Osteocyte (in vitro differentiated cells): Measurements from ENCODE around the gene ADCY3. TPM values are rescaled to one million over a fixed set of nuclear protein-coding genes. Genes with fewer than 3 reads are reported as not detected.

Source experiments
- DNase-seq: peaks from one replicate; pipeline ENCODE4 v3.0.0; 2021; ENCODE audit warnings: mixed read lengths; ENCODE audit not compliant: unreplicated experiment; ENCODE audit errors: extremely low spot score
- H3K27ac Mint-ChIP-seq: one replicate; pipeline ENCODE4 v1.8.0; 2021; ENCODE audit warnings: mild to moderate bottlenecking, mixed read lengths; ENCODE audit not compliant: unreplicated experiment
- H3K27me3 Mint-ChIP-seq: one replicate; pipeline ENCODE4 v1.8.0; 2021; ENCODE audit warnings: mixed read lengths; ENCODE audit not compliant: unreplicated experiment
- H3K36me3 Mint-ChIP-seq: one replicate; pipeline ENCODE4 v1.8.0; 2021; ENCODE audit warnings: mixed read lengths; ENCODE audit not compliant: unreplicated experiment
- H3K4me1 Mint-ChIP-seq: one replicate; pipeline ENCODE4 v1.8.0; 2021; ENCODE audit warnings: mixed read lengths; ENCODE audit not compliant: unreplicated experiment
- H3K4me3 Mint-ChIP-seq: one replicate; pipeline ENCODE4 v1.8.0; 2021; ENCODE audit warnings: mild to moderate bottlenecking, moderate library complexity, mixed read lengths; ENCODE audit not compliant: unreplicated experiment
- H3K9me3 Mint-ChIP-seq: one replicate; pipeline ENCODE4 v1.8.0; 2021; ENCODE audit warnings: mixed read lengths; ENCODE audit not compliant: unreplicated experiment
- long read RNA-seq: library from polyadenylated mRNA; unstranded; transcript quantifications from one replicate; pipeline ENCODE4 v2.0.0, GENCODE V29; 2021
- total RNA-seq: library from RNA; stranded (reverse); gene quantifications from 2 replicates; pipeline ENCODE4 v1.2.1, GENCODE V29; 2021
- TF ChIP-seq, protein P1 (sequence below): fragments of 200-600 bp; sonication (generic); IDR thresholded peaks from 2 replicates; pipeline ENCODE4 v1.5.0; 2021; ENCODE audit warnings: antibody characterized with exemption, mild to moderate bottlenecking, moderate library complexity

ADCY3 gene
- total RNA-seq: 99.9 and 118 TPM in 2 replicates
- long read RNA-seq, full-length matches to known transcripts: 4 of 48 reads
- long read RNA-seq, partial matches to known transcripts: 39 of 48 reads
- long read RNA-seq, other reads (novel, unspliced or antisense): 5 of 48 reads

DNA sequence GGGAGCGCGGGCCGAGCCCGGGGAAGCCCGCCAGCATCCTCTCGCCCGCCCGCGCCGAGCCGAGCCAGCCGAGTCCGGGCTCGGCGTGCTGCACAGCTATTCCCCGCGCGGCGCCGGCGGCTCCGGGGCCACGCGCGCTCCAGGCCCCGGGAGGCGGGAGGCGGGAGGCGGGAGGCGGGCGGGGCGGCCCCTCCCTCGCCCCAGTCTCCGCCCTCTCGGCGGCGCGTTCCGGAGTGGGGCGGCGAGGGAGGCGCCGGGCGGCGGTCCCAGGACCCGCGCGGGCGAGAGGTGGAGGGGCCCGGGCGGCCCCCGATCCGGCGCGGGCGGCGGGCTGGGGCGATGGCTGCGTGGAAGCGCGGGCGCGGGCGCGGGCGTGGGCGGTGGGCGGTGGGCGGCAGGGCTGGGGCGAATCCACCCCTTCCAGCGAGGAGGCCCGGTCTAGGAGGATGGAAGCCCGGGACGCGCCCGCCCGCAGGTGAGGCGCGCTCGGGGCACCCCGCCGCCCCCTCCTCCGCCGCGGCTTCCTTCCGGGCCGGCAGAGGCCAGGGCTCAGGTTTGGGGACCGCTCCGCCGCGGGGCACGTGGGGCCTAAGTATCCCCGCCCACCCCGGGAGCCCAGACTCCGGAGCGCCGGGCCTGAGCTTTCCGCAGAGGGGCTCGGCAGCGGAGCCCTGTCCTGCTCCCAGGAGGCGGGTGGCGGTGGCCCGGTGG lies at the start of gene ADCY3:
ADCY3 (minus strand) TSS at position 140 of the 711 bp plus-strand sequence. CDS start 1,250 bp downstream, outside the sequence.
- TF ChIP-seq, protein P1, sequence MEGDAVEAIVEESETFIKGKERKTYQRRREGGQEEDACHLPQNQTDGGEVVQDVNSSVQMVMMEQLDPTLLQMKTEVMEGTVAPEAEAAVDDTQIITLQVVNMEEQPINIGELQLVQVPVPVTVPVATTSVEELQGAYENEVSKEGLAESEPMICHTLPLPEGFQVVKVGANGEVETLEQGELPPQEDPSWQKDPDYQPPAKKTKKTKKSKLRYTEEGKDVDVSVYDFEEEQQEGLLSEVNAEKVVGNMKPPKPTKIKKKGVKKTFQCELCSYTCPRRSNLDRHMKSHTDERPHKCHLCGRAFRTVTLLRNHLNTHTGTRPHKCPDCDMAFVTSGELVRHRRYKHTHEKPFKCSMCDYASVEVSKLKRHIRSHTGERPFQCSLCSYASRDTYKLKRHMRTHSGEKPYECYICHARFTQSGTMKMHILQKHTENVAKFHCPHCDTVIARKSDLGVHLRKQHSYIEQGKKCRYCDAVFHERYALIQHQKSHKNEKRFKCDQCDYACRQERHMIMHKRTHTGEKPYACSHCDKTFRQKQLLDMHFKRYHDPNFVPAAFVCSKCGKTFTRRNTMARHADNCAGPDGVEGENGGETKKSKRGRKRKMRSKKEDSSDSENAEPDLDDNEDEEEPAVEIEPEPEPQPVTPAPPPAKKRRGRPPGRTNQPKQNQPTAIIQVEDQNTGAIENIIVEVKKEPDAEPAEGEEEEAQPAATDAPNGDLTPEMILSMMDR: no peak
- H3K4me1 Mint-ChIP-seq: peaks cover 41% of the 10 kb centered on the region
- H3K9me3 Mint-ChIP-seq: no peaks in the 10 kb centered on the region

DNA sequence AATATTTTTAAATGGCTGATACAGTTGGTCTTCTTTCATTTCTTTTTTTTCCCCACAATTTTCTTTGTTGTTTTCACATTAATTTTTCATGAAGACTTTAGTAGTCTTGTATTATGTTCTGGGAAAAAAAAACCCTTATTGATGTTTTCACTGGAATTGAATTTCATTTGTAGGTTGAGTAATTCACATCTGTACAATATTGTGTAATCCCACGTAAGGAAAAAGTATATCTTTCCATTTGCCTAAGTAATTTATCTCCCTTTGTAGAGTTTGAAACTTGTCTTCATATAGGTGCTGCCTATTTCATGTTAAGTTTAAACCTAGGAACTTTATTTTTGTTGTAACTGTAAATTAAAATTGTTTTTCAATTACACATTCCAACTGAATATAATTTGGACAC lies 49.7 kb upstream of the ADCY3 start:
- H3K27ac Mint-ChIP-seq: no peak overlapping the region
- peaks cover 11% of the 10 kb centered on the region for H3K36me3 Mint-ChIP-seq
- peak overlapping the region; percentile 18 for H3K4me3 Mint-ChIP-seq
- H3K4me1 Mint-ChIP-seq: peaks cover 12% of the 10 kb centered on the region
- TF ChIP-seq, protein P1: no peak
- H3K9me3 Mint-ChIP-seq: no peaks in the 10 kb centered on the region
- DNase-seq: no peak
- no peaks in the 10 kb centered on the region for H3K27me3 Mint-ChIP-seq

More for the DNA sequence above, at the start of gene ADCY3:
- peak within 1 kb of the TSS; percentile 88 for H3K4me3 Mint-ChIP-seq
- H3K36me3 Mint-ChIP-seq: no peaks in the 10 kb centered on the region
- peak within 1 kb of the TSS; percentile 84 for H3K27ac Mint-ChIP-seq
- DNase-seq: no peak
- no peaks in the 10 kb centered on the region for H3K27me3 Mint-ChIP-seq

DNA sequence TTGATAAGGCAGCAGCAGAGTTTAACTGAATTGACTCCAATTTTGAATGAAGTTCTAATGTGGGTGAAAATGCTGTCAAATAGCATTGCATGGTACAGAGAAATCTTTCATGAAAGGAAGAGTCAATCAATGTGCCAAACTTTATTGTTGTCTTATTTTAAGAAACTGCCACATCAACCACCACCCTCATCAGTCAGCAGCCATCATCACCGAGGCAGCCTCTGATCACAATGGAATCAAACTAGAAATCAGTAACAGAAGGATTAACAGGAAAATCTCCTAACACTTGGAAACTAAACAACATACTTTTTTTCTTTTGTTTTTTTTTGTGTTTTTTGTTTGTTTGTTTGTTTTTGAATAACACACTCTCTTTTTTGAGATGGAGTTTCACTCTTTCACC lies 41.9 kb upstream of the ADCY3 start:
- TF ChIP-seq, protein P1: no peak
- Mint-ChIP-seq H3K4me3 (no peak overlapping the region), H3K9me3 (no peaks in the 10 kb centered on the region), H3K27ac (no peak overlapping the region), H3K27me3 (no peaks in the 10 kb centered on the region), H3K4me1 (no peaks in the 10 kb centered on the region), H3K36me3 (peaks cover 63% of the 10 kb centered on the region)
- no peak for DNase-seq

DNA sequence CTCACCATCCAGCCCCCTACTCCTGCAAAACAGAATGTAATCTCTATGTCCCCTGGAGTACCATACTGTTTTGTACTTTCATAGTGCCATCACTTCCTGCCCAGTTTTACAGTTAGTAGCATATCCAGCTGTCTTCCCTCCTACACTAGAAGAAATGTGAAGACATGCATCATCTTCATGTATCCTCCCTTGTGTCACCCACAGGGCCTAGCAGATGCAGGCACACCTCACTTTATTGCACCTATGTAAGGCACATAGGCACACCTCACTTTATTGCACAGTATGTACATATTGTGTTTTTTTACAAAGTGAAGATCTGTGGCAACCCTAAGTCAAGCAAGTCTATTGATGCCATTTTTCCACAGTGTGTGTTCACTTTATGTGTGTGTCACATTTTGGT lies 39.7 kb upstream of the ADCY3 start:
- no peak overlapping the region for H3K4me3 Mint-ChIP-seq
- no peaks in the 10 kb centered on the region for H3K27me3 Mint-ChIP-seq
- no peak for DNase-seq
- no peaks in the 10 kb centered on the region for H3K4me1 Mint-ChIP-seq
- H3K27ac Mint-ChIP-seq: no peak overlapping the region
- H3K36me3 Mint-ChIP-seq: peaks cover 76% of the 10 kb centered on the region
- H3K9me3 Mint-ChIP-seq: peaks cover 12% of the 10 kb centered on the region
- TF ChIP-seq, protein P1: no peak

DNA sequence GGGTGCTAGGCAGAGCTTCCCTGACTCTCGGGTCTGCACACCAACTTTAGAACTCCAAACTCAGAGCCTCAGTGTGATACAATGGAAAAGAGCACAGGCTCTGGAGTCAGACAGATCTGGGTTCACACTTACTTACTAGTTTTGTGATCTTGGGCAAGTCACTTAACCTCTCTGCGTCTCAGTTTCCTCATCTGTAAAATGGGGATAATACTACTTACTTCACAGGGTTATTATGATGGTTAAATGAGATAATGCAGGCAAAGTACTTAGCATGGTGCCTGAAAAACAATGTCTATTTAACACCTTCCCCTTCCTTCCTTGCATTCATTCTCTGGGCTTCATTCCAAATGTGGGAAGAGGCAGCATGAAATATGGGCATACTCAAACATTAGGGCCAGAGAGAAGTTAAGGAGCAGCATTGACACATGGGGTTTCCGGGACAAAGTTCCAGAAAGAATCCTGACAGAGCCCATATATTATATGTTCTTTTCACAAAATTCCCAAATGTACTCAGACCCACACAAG lies 38.4 kb upstream of the ADCY3 start:
- TF ChIP-seq, protein P1: no peak
- Mint-ChIP-seq H3K27me3 (no peaks in the 10 kb centered on the region), H3K36me3 (peaks cover 73% of the 10 kb centered on the region), H3K27ac (no peak overlapping the region), H3K9me3 (peaks cover 12% of the 10 kb centered on the region), H3K4me3 (no peak overlapping the region), H3K4me1 (no peaks in the 10 kb centered on the region)
- DNase-seq: no peak
